ENCODE measurements around the gene NTRK2. TPM values are rescaled to one million over a fixed set of nuclear protein-coding genes. Genes with fewer than 3 reads are reported as not detected.
"Not testable (repeated sequence)": the region's sequence is repeated elsewhere in the genome, so short reads cannot be mapped to it uniquely, and the experiment has no call there.

The NTRK2 gene
- total and polyA plus RNA-seq, 4 donors: 0.88 to 48.1 (median 28.2) TPM

- H3K36me3 ChIP-seq (ENCODE audit: control insufficient read depth in 1 of 2, insufficient read depth in 2 of 2, low read length in 1 of 2): no peaks in the 10 kb centered on the region
- no peak for DNase-seq
- no peak overlapping the region for H3K4me3 ChIP-seq (ENCODE audit: low read length in 2 of 2)
- WGBS, 2 donors: 89 to 91% methylated on average over 2 of the region's 2 CpGs
- no peaks in the 10 kb centered on the region for H3K9me3 ChIP-seq (ENCODE audit: control insufficient read depth, low read length)
- ATAC-seq (ENCODE audit: low FRiP score): no peak
- intact Hi-C loops (cut with DNase I): no loop called here
- H3K27me3 ChIP-seq (ENCODE audit: control insufficient read depth in 1 of 2, insufficient read depth in 2 of 2, low read length in 1 of 2): no peaks in the 10 kb centered on the region
- H3K27ac ChIP-seq (ENCODE audit: low read depth in 1 of 2, low read length in 2 of 2): no peak overlapping the region
- no peaks in the 10 kb centered on the region for H3K4me1 ChIP-seq (ENCODE audit: control insufficient read depth in 1 of 2, insufficient read depth in 2 of 2, low read length in 2 of 2)
These were observed 225.3 kb downstream of the NTRK2 start for GRCh38 chr9:84894859-84895258.

GRCh38 chr9:84897362-84898094 lies 228.0 kb downstream of the NTRK2 start:
- H3K36me3 ChIP-seq (ENCODE audit: control insufficient read depth in 1 of 2, insufficient read depth in 2 of 2, low read length in 1 of 2): no peaks in the 10 kb centered on the region
- ATAC-seq (ENCODE audit: low FRiP score) (no peak), DNase-seq (no peak)
- intact Hi-C loops (cut with DNase I): no loop called here
- 94 to 96% methylated on average over 7 of the region's 7 CpGs for WGBS, 2 donors
- no peaks in the 10 kb centered on the region for H3K9me3 ChIP-seq (ENCODE audit: control insufficient read depth, low read length)
- H3K4me1 ChIP-seq (ENCODE audit: control insufficient read depth in 1 of 2, insufficient read depth in 2 of 2, low read length in 2 of 2): no peaks in the 10 kb centered on the region
- H3K4me3 ChIP-seq (ENCODE audit: low read length in 2 of 2): no peak overlapping the region
- H3K27me3 ChIP-seq (ENCODE audit: control insufficient read depth in 1 of 2, insufficient read depth in 2 of 2, low read length in 1 of 2): no peaks in the 10 kb centered on the region
- H3K27ac ChIP-seq (ENCODE audit: low read depth in 1 of 2, low read length in 2 of 2): no peak overlapping the region

GRCh38 chr9:84898188-84898587 lies 228.7 kb downstream of the NTRK2 start:
- Histone ChIP-seq H3K27me3 (ENCODE audit: control insufficient read depth in 1 of 2, insufficient read depth in 2 of 2, low read length in 1 of 2) (no peaks in the 10 kb centered on the region), H3K4me1 (ENCODE audit: control insufficient read depth in 1 of 2, insufficient read depth in 2 of 2, low read length in 2 of 2) (no peaks in the 10 kb centered on the region), H3K27ac (ENCODE audit: low read depth in 1 of 2, low read length in 2 of 2) (no peak overlapping the region), H3K36me3 (ENCODE audit: control insufficient read depth in 1 of 2, insufficient read depth in 2 of 2, low read length in 1 of 2) (no peaks in the 10 kb centered on the region), H3K9me3 (ENCODE audit: control insufficient read depth, low read length) (no peaks in the 10 kb centered on the region), H3K4me3 (ENCODE audit: low read length in 2 of 2) (no peak overlapping the region)
- intact Hi-C loops (cut with DNase I): no loop called here
- no peak for ATAC-seq (ENCODE audit: low FRiP score)
- WGBS, 2 donors: 30 to 34% methylated on average over 2 of the region's 2 CpGs
- no peak for DNase-seq

- DNase-seq; H3K4me3 ChIP-seq (ENCODE audit: low read length in 2 of 2); ATAC-seq (ENCODE audit: low FRiP score); H3K36me3 ChIP-seq (ENCODE audit: control insufficient read depth in 1 of 2, insufficient read depth in 2 of 2, low read length in 1 of 2); H3K9me3 ChIP-seq (ENCODE audit: control insufficient read depth, low read length); H3K27me3 ChIP-seq (ENCODE audit: control insufficient read depth in 1 of 2, insufficient read depth in 2 of 2, low read length in 1 of 2); intact Hi-C loops (cut with DNase I); H3K27ac ChIP-seq (ENCODE audit: low read depth in 1 of 2, low read length in 2 of 2); H3K4me1 ChIP-seq (ENCODE audit: control insufficient read depth in 1 of 2, insufficient read depth in 2 of 2, low read length in 2 of 2): not testable (repeated sequence)
- WGBS, 2 donors: 21 to 22% methylated on average over 6 of the region's 6 CpGs
These were observed 229.1 kb downstream of the NTRK2 start for GRCh38 chr9:84898618-84899017.

GRCh38 chr9:84899326-84899725 lies 229.8 kb downstream of the NTRK2 start:
- no peaks in the 10 kb centered on the region for H3K27me3 ChIP-seq (ENCODE audit: control insufficient read depth in 1 of 2, insufficient read depth in 2 of 2, low read length in 1 of 2)

GRCh38 chr9:84900421-84900820 lies 230.9 kb downstream of the NTRK2 start:
- no peaks in the 10 kb centered on the region for H3K27me3 ChIP-seq (ENCODE audit: control insufficient read depth in 1 of 2, insufficient read depth in 2 of 2, low read length in 1 of 2)
- H3K36me3 ChIP-seq (ENCODE audit: control insufficient read depth in 1 of 2, insufficient read depth in 2 of 2, low read length in 1 of 2): no peaks in the 10 kb centered on the region
- no peak for ATAC-seq (ENCODE audit: low FRiP score)
- no peak overlapping the region for H3K4me3 ChIP-seq (ENCODE audit: low read length in 2 of 2)
- intact Hi-C loops (cut with DNase I): no loop called here
- WGBS, 2 donors: 93 to 96% methylated on average over 2 of the region's 2 CpGs
- no peak for DNase-seq
- no peaks in the 10 kb centered on the region for H3K9me3 ChIP-seq (ENCODE audit: control insufficient read depth, low read length)
- H3K4me1 ChIP-seq (ENCODE audit: control insufficient read depth in 1 of 2, insufficient read depth in 2 of 2, low read length in 2 of 2): no peaks in the 10 kb centered on the region
- H3K27ac ChIP-seq (ENCODE audit: low read depth in 1 of 2, low read length in 2 of 2): no peak overlapping the region

More at GRCh38 chr9:84899326-84899725, 229.8 kb downstream of the NTRK2 start:
- Histone ChIP-seq H3K36me3 (ENCODE audit: control insufficient read depth in 1 of 2, insufficient read depth in 2 of 2, low read length in 1 of 2) (no peaks in the 10 kb centered on the region), H3K4me3 (ENCODE audit: low read length in 2 of 2) (no peak overlapping the region), H3K27ac (ENCODE audit: low read depth in 1 of 2, low read length in 2 of 2) (no peak overlapping the region), H3K4me1 (ENCODE audit: control insufficient read depth in 1 of 2, insufficient read depth in 2 of 2, low read length in 2 of 2) (no peaks in the 10 kb centered on the region), H3K9me3 (ENCODE audit: control insufficient read depth, low read length) (no peaks in the 10 kb centered on the region)
- DNase-seq (no peak), ATAC-seq (ENCODE audit: low FRiP score) (no peak)
- intact Hi-C loops (cut with DNase I): no loop called here
- 93 to 96% methylated on average over 2 of the region's 2 CpGs for WGBS, 2 donors

GRCh38 chr9:84903963-84904362 lies 234.4 kb downstream of the NTRK2 start:
- Histone ChIP-seq H3K27ac (ENCODE audit: low read depth in 1 of 2, low read length in 2 of 2) (no peak overlapping the region), H3K9me3 (ENCODE audit: control insufficient read depth, low read length) (no peaks in the 10 kb centered on the region), H3K4me3 (ENCODE audit: low read length in 2 of 2) (no peak overlapping the region), H3K36me3 (ENCODE audit: control insufficient read depth in 1 of 2, insufficient read depth in 2 of 2, low read length in 1 of 2) (no peaks in the 10 kb centered on the region), H3K4me1 (ENCODE audit: control insufficient read depth in 1 of 2, insufficient read depth in 2 of 2, low read length in 2 of 2) (no peaks in the 10 kb centered on the region), H3K27me3 (ENCODE audit: control insufficient read depth in 1 of 2, insufficient read depth in 2 of 2, low read length in 1 of 2) (no peaks in the 10 kb centered on the region)
- intact Hi-C loops (cut with DNase I): no loop called here
- 89 to 93% methylated on average over 2 of the region's 2 CpGs for WGBS, 2 donors
- ATAC-seq (ENCODE audit: low FRiP score) (no peak), DNase-seq (no peak)

GRCh38 chr9:84916769-84917168 lies 247.2 kb downstream of the NTRK2 start:
- no peak for ATAC-seq (ENCODE audit: low FRiP score)
- DNase-seq: no peak
- intact Hi-C loops (cut with DNase I): no loop called here
- no peaks in the 10 kb centered on the region for H3K4me1 ChIP-seq (ENCODE audit: control insufficient read depth in 1 of 2, insufficient read depth in 2 of 2, low read length in 2 of 2)
- no peaks in the 10 kb centered on the region for H3K36me3 ChIP-seq (ENCODE audit: control insufficient read depth in 1 of 2, insufficient read depth in 2 of 2, low read length in 1 of 2)
- no peak overlapping the region for H3K27ac ChIP-seq (ENCODE audit: low read depth in 1 of 2, low read length in 2 of 2)
- H3K4me3 ChIP-seq (ENCODE audit: low read length in 2 of 2): no peak overlapping the region
- WGBS, 2 donors: 95 to 98% methylated on average over 2 of the region's 2 CpGs
- H3K9me3 ChIP-seq (ENCODE audit: control insufficient read depth, low read length): peaks cover 4% of the 10 kb centered on the region
- peaks cover 0 to 1% of the 10 kb centered on the region in 2 donors for H3K27me3 ChIP-seq (ENCODE audit: control insufficient read depth in 1 of 2, insufficient read depth in 2 of 2, low read length in 1 of 2)

GRCh38 chr9:84917366-84918070 lies 248.0 kb downstream of the NTRK2 start:
- Histone ChIP-seq H3K27me3 (ENCODE audit: control insufficient read depth in 1 of 2, insufficient read depth in 2 of 2, low read length in 1 of 2) (peaks cover 0 to 1% of the 10 kb centered on the region in 2 donors), H3K36me3 (ENCODE audit: control insufficient read depth in 1 of 2, insufficient read depth in 2 of 2, low read length in 1 of 2) (no peaks in the 10 kb centered on the region), H3K4me1 (ENCODE audit: control insufficient read depth in 1 of 2, insufficient read depth in 2 of 2, low read length in 2 of 2) (no peaks in the 10 kb centered on the region), H3K27ac (ENCODE audit: low read depth in 1 of 2, low read length in 2 of 2) (no peak overlapping the region), H3K9me3 (ENCODE audit: control insufficient read depth, low read length) (peaks cover 4% of the 10 kb centered on the region), H3K4me3 (ENCODE audit: low read length in 2 of 2) (no peak overlapping the region)
- ATAC-seq (ENCODE audit: low FRiP score) (no peak), DNase-seq (no peak)
- 71 to 75% methylated on average over 7 of the region's 7 CpGs for WGBS, 2 donors
- intact Hi-C loops (cut with DNase I): no loop called here
